HG03066 (cell line): ENCODE measurements around the gene HAVCR1.
"Not testable (repeated sequence)": the region's sequence is repeated elsewhere in the genome, so short reads cannot be mapped to it uniquely, and the experiment has no call there.

Source experiments
- ATAC-seq: cut with Tn5 transposase; IDR thresholded peaks from one replicate; pipeline ENCODE4 v1.9.1; 2021; ENCODE audit warnings: low read depth; ENCODE audit not compliant: unreplicated experiment

HAVCR1 gene

DNA sequence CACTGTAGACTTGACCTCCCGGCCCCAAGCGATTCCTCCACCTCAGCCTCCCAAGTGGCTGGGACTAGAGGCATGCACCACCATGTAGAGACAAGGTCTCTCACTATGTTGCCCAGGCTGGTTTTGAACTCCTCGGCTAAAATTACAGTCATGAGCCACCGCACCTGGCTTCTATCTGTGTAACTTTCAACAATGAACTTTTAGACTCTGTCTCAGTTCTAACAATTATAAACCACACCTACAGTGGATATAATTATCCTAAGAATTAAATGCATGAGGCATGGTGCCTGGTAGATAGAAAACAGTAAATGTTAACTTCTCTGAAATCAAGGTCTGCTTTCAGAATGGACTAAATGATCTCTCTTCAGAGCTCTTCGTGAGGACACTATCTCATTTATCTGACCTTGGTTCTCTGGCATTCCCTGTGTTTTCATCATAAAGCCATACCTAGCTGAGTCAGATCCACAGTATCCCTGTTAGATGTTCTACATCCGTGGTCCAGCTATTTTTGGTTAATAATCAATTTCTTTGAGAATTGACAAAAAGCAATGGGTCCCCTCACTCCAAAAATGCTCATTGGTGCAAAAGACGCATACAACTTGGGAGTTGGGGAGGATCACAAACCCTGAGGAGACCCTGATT is 7.2 kb downstream of the HAVCR1 start:
- no peak for ATAC-seq

DNA sequence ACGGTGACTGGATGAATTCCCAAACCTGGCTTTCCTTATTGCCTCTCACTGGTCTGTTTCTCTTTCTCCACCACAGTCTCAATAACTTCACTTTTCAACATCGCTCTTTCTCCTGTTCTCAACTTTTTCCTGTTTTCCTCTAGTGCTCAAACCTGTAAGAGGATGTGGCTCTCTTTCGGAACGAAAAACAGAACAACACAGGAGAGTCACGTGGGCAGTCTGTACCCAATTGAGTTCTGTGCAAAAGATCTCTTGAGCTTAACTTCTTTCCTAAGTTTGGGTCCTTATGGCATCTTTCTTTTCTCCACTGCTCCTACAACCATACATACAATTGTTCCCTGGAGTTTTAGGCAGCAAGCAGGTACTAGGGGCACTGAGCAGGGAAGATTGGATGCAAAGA is 8.9 kb downstream of the HAVCR1 start:
- no peak for ATAC-seq

GRCh38 chr5:157049605-157050004 is 9.3 kb downstream of the HAVCR1 start:
- ATAC-seq, result no peak

DNA sequence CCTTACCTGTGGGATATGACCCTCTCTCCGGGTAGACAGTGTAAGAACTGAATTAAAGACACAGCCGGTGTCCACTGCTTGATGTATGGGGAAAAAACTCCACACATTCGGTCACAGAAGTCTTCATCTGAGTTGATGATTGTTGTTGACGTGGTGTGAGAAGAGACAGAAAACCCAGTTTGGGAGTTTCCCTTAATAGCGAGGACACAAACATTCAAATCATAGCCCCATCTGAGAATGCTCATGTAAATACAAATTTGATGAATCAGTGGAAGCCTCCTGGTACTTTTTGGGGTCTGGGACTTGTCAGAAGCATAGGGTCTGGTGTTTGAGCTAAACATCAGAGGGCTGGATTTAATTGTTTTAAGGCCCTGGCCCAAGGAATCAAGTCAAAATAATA is 11.0 kb downstream of the HAVCR1 start:
- ATAC-seq, result no peak

DNA sequence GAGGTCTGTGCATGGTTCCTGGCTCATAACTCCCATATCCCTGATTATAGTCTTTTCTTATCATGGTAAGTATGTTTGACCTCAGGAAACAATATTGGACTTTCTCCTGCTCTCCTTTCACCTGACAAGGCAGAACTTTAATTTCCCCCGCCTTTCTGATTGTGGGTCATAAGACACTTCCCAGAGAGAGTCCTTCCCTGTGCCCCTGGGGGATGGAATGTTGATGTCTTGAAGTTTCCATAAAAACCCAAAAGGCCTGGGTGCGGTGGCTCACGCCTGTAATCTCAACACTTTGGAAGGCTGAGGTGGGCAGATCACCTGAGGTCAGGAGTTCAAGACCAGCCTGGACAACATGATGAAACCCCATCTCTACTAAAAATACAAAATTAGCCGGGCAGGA is 11.9 kb downstream of the HAVCR1 start:
- not testable (repeated sequence) for ATAC-seq

DNA sequence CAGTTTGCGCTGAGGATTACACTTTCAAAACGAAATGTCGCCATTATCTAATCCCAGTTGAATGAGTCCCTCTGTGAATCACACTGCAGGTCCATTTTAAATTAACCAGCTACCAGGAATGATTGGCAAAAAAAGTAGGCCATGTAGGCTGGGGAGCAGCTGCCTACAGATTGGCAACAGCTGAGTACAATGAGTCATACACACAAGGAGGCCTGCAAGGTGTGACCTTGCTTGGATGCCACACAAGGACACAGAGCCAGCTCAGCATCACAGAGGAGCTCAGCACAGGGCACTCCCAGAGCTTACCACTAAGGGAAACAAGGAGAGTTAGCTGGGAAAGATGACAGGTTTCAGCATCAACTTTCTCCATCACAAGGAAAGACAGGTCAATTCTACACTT is 12.9 kb downstream of the HAVCR1 start:
- no peak for ATAC-seq

GRCh38 chr5:157045601-157046000 is 13.3 kb downstream of the HAVCR1 start:
- no peak for ATAC-seq

GRCh38 chr5:157038568-157039187 is 20.2 kb downstream of the HAVCR1 start:
- no peak for ATAC-seq

- ATAC-seq, result not testable (repeated sequence)
Measured at GRCh38 chr5:157034106-157035072, 24.5 kb downstream of the HAVCR1 start.

DNA sequence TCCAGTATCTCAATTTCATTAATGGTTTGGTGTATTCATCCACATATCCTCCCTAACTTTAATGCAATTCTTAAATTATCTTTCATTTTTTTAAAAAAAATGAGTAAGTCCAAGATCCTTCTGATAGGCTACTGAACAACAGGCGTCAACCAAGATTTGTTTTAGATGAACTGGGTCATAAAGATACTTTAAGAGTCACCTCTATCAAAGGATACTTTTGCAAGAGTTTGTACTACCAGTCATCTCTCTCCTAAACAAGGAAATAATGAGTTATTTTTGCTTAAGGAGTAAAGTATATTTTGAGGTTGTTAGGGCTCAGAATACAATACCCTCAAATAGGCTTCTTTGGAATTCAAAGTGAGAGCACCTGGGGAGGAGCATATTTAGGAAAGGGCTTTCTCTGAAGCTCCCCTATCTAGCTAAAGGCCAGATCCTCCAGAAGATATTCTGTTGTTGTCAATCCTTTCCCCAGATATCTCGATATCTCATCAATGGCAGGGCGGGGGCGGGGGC is 25.8 kb downstream of the HAVCR1 start:
- ATAC-seq, result no peak

DNA sequence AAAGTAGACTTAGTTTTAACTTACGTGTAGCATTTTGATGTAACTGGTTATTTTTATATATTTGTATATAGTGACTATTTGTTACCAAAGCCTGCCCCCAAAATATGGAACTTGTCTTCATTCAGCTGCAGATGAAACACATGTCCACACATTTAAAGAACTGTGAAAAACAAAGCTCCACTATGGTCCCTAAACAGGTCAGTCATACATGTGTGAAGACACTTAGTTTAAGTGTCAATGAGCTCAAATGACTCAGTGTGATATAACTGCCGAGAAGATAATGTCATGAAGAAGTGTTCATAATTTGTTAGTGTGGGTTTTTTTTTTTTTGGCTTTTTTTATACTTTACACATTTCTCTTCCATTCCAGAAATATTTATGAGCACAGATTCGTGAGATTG is 28.2 kb downstream of the HAVCR1 start:
- ATAC-seq, result no peak

- no peak for ATAC-seq
Measured at GRCh38 chr5:157029457-157029856, 29.5 kb downstream of the HAVCR1 start.

GRCh38 chr5:157027663-157028062 is 31.3 kb downstream of the HAVCR1 start:
- ATAC-seq, result peak; percentile 94

GRCh38 chr5:157026789-157027424 is 32.0 kb downstream of the HAVCR1 start:
- no peak for ATAC-seq

DNA sequence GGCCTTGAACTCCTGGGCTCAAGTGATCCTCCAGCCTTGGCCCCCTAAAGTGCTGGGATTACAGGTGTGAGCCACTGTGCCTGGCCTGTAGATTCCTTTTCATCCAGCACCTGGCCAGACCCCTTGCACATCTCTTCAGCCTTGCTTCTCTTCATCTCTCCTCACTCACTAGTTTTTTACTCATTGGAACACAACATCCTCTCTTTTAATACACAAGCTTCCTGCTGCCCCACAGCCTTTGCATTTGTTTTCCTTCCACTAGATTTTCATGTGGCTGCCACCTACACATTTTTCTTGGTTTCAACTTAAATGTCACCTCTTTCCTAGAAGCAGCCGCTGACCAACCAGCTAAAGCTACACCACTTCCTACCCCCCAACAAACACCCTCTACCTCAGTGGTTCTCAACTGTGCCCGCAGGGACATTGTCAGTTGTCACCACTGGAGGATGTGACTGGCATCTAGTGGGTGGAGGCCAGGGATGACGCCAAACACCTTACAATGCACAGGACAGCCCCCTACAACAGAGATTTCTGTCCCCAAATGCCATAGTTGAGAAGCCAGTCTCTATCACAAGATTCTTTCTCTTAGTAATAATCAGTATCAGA is 33.7 kb downstream of the HAVCR1 start:
- ATAC-seq, result no peak

DNA sequence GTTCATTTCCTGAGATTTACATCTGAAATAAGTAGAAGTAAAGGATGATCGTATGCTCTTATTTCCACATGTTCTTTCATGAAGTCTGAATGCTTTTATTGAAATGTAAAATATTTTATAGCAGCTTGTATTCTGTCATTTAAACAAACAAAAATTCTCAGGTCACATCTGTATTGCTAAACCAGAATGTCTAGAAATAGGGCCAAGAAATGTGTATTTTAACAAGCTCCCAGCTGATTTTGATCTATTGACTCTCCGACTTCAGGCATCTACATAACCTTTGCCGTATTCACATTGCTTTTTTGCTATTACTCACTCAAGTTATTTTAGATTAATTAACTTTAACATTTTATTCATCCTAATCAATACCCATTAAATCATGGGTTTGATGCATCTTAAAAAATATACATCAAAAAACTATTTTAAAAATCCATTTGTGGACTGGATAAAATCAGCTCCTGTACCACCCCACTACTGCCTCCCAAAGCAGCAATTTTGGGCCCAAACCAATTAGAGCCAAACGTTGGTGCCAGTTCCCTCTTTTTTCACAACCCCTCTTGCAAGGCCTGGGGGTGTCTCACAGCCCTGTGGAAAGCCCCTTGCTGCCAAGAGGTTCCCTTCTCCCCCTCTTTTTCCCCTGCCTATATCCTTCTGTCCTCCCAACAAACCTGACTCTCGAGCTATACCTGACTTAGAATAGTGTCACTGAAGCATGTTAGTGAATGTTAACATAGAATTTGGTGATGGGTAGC is 34.5 kb downstream of the HAVCR1 start:
- ATAC-seq, result no peak

DNA sequence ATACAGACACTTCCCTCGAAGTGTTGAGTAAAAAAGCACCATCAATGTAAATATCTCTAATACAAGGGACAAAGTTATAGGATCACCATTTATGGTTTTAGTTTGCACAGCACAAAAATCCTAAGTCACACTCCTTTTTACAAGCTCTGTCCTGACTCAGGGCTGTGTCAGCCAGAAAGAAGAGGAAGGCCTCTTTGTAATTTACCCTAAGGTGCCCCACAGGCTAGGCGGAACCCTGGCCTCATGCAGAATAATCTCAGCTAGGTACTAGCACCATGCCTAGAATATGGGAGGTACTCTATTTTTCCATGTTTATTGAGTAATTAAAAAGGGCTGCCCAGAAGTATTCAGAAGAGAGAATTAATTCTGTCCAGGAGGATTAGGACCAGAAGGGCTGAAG is 36.9 kb downstream of the HAVCR1 start:
- no peak for ATAC-seq

GRCh38 chr5:157020511-157021222 is 38.2 kb downstream of the HAVCR1 start:
- no peak for ATAC-seq

- no peak for ATAC-seq
Measured at GRCh38 chr5:157020002-157020401, 38.9 kb downstream of the HAVCR1 start.
